ENCODE data around the gene KCNK13.

- TF ChIP-seq CTCF (IDR thresholded peaks at IDR 0.05) (no peak), POLR2A (IDR thresholded peaks at IDR 0.05) (no peak)
These were observed 52.8 kb downstream of the KCNK13 start for GRCh38 chr14:90114554-90114953.
